HepG2 (cell line): Measurements from ENCODE around the gene TACC2.

Experiments
- MTF2 ChIP-seq: sonication (generic); formaldehyde crosslinking; IDR thresholded peaks from 2 replicates; pipeline ENCODE4 v1.5.0; 2020; ENCODE audit warnings: missing genetic modification reagents, borderline replicate concordance
- RELA ChIP-seq: sonication (generic); formaldehyde crosslinking; IDR thresholded peaks from 2 replicates; pipeline ENCODE4 v1.4.0; 2020; ENCODE audit warnings: missing genetic modification reagents
- ZBED4 ChIP-seq: sonication (generic); formaldehyde crosslinking; IDR thresholded peaks from 2 replicates; pipeline ENCODE4 v1.4.0; 2020; ENCODE audit warnings: missing genetic modification reagents, borderline replicate concordance
- ZBTB49 ChIP-seq: sonication (generic); formaldehyde crosslinking; IDR thresholded peaks from 2 replicates; pipeline ENCODE4 v1.4.0; 2020; ENCODE audit warnings: missing genetic modification reagents, borderline replicate concordance
- ZBTB7A ChIP-seq: sonication (generic); formaldehyde crosslinking; IDR thresholded peaks from 2 replicates; pipeline ENCODE4 v1.8.0; 2022; ENCODE audit warnings: mild to moderate bottlenecking, missing genetic modification reagents
- ZIK1 ChIP-seq: sonication (generic); formaldehyde crosslinking; IDR thresholded peaks from 2 replicates; pipeline ENCODE4 v1.5.0; 2020; ENCODE audit warnings: mild to moderate bottlenecking, low read depth, missing genetic modification reagents, borderline replicate concordance
- TF ChIP-seq, protein P1 (sequence below): sonication (generic); formaldehyde crosslinking; IDR thresholded peaks from 2 replicates; pipeline ENCODE4 v1.5.0; 2020; ENCODE audit warnings: mild to moderate bottlenecking, missing genetic modification reagents, moderate library complexity
- TF ChIP-seq, protein P2 (sequence below): sonication (generic); formaldehyde crosslinking; IDR thresholded peaks from 2 replicates; pipeline ENCODE4 v1.5.0; 2020; ENCODE audit warnings: missing genetic modification reagents
- TF ChIP-seq, protein P3 (sequence below): sonication (generic); formaldehyde crosslinking; IDR thresholded peaks from 2 replicates; pipeline ENCODE4 v1.4.0; 2020; ENCODE audit warnings: mild to moderate bottlenecking, missing genetic modification reagents, borderline replicate concordance
- TF ChIP-seq, protein P4 (sequence below): sonication (generic); formaldehyde crosslinking; IDR thresholded peaks from 2 replicates; pipeline ENCODE4 v1.4.0; 2020; ENCODE audit warnings: mild to moderate bottlenecking, missing genetic modification reagents
- TF ChIP-seq, protein P5 (sequence below): sonication (generic); formaldehyde crosslinking; IDR thresholded peaks from 2 replicates; pipeline ENCODE4 v1.5.1; 2020; ENCODE audit warnings: mild to moderate bottlenecking, missing genetic modification reagents, moderate library complexity

DNA sequence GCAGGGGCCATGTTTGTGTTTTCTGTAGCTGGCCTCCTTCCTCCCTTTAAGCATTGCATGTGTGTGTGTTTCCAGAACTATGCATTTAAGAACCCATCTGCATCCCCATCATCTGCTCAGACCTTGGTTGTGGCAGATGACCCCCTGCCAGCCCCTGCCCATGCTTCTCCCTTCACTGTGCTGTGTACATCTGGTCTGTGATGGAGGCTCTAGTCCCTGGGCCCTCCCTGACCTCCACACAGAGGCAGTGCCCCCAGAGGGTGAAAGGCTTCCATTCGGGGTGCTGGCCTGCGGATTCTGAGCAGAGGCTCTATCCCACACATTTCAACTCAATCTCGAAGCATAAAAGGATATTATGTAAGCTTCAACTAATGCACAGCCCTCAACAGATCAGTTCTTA lies 89.4 kb downstream of the TACC2 start:
- TF ChIP-seq, protein P1, sequence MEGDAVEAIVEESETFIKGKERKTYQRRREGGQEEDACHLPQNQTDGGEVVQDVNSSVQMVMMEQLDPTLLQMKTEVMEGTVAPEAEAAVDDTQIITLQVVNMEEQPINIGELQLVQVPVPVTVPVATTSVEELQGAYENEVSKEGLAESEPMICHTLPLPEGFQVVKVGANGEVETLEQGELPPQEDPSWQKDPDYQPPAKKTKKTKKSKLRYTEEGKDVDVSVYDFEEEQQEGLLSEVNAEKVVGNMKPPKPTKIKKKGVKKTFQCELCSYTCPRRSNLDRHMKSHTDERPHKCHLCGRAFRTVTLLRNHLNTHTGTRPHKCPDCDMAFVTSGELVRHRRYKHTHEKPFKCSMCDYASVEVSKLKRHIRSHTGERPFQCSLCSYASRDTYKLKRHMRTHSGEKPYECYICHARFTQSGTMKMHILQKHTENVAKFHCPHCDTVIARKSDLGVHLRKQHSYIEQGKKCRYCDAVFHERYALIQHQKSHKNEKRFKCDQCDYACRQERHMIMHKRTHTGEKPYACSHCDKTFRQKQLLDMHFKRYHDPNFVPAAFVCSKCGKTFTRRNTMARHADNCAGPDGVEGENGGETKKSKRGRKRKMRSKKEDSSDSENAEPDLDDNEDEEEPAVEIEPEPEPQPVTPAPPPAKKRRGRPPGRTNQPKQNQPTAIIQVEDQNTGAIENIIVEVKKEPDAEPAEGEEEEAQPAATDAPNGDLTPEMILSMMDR (CRISPR knock-in tag), result no peak
- TF ChIP-seq ZBTB49, result no peak
- TF ChIP-seq ZBED4 (CRISPR knock-in tag), result no peak
- TF ChIP-seq MTF2 (CRISPR knock-in tag), result no peak
- no peak for TF ChIP-seq RELA (CRISPR knock-in tag)
- TF ChIP-seq, protein P2, sequence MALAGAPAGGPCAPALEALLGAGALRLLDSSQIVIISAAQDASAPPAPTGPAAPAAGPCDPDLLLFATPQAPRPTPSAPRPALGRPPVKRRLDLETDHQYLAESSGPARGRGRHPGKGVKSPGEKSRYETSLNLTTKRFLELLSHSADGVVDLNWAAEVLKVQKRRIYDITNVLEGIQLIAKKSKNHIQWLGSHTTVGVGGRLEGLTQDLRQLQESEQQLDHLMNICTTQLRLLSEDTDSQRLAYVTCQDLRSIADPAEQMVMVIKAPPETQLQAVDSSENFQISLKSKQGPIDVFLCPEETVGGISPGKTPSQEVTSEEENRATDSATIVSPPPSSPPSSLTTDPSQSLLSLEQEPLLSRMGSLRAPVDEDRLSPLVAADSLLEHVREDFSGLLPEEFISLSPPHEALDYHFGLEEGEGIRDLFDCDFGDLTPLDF (CRISPR knock-in tag), result no peak
- TF ChIP-seq ZBTB7A (CRISPR knock-in tag), result no peak
- TF ChIP-seq, protein P3, sequence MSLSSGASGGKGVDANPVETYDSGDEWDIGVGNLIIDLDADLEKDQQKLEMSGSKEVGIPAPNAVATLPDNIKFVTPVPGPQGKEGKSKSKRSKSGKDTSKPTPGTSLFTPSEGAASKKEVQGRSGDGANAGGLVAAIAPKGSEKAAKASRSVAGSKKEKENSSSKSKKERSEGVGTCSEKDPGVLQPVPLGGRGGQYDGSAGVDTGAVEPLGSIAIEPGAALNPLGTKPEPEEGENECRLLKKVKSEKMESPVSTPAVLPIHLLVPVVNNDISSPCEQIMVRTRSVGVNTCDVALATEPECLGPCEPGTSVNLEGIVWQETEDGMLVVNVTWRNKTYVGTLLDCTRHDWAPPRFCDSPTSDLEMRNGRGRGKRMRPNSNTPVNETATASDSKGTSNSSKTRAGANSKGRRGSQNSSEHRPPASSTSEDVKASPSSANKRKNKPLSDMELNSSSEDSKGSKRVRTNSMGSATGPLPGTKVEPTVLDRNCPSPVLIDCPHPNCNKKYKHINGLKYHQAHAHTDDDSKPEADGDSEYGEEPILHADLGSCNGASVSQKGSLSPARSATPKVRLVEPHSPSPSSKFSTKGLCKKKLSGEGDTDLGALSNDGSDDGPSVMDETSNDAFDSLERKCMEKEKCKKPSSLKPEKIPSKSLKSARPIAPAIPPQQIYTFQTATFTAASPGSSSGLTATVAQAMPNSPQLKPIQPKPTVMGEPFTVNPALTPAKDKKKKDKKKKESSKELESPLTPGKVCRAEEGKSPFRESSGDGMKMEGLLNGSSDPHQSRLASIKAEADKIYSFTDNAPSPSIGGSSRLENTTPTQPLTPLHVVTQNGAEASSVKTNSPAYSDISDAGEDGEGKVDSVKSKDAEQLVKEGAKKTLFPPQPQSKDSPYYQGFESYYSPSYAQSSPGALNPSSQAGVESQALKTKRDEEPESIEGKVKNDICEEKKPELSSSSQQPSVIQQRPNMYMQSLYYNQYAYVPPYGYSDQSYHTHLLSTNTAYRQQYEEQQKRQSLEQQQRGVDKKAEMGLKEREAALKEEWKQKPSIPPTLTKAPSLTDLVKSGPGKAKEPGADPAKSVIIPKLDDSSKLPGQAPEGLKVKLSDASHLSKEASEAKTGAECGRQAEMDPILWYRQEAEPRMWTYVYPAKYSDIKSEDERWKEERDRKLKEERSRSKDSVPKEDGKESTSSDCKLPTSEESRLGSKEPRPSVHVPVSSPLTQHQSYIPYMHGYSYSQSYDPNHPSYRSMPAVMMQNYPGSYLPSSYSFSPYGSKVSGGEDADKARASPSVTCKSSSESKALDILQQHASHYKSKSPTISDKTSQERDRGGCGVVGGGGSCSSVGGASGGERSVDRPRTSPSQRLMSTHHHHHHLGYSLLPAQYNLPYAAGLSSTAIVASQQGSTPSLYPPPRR (CRISPR knock-in tag), result no peak
- TF ChIP-seq, protein P4, sequence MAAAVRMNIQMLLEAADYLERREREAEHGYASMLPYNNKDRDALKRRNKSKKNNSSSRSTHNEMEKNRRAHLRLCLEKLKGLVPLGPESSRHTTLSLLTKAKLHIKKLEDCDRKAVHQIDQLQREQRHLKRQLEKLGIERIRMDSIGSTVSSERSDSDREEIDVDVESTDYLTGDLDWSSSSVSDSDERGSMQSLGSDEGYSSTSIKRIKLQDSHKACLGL (CRISPR knock-in tag), result no peak
- TF ChIP-seq, protein P5, sequence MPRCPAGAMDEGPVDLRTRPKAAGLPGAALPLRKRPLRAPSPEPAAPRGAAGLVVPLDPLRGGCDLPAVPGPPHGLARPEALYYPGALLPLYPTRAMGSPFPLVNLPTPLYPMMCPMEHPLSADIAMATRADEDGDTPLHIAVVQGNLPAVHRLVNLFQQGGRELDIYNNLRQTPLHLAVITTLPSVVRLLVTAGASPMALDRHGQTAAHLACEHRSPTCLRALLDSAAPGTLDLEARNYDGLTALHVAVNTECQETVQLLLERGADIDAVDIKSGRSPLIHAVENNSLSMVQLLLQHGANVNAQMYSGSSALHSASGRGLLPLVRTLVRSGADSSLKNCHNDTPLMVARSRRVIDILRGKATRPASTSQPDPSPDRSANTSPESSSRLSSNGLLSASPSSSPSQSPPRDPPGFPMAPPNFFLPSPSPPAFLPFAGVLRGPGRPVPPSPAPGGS (CRISPR knock-in tag), result no peak
- TF ChIP-seq ZIK1 (CRISPR knock-in tag), result no peak
